Transverse colon (tissue), 4 donors: ENCODE results near the gene TTC21A. TPM values are rescaled to one million over a fixed set of nuclear protein-coding genes. Genes with fewer than 3 reads are reported as not detected.

Experiments
- DNase-seq: peaks from one replicate; pipeline ENCODE4 v3.0.0-alpha.2; 2019
- H3K27ac ChIP-seq, 4 donors: fragments of 200-600 bp; sonication (generic); 2 replicates each; pipeline ENCODE4 v1.5.1; 2016 to 2018; ENCODE audit warnings: inconsistent platforms in 4 of 4
- H3K27me3 ChIP-seq: fragments of 200-600 bp; sonication (generic); 2 replicates; pipeline ENCODE4 v1.5.1; 2017; ENCODE audit warnings: inconsistent platforms
- H3K36me3 ChIP-seq, 4 donors: fragments of 200-600 bp; sonication (generic); 2 replicates each; pipeline ENCODE4 v1.5.1; 2017 to 2019; ENCODE audit warnings: inconsistent platforms in 4 of 4
- H3K4me1 ChIP-seq, 4 donors: fragments of 200-600 bp; sonication (generic); 2 replicates each; pipeline ENCODE4 v1.5.1; 2017 to 2020; ENCODE audit warnings: inconsistent platforms in 4 of 4
- H3K4me3 ChIP-seq, 4 donors: fragments of 200-600 bp; sonication (generic); 1 replicate in 1 of 4; 2 replicates in 3 of 4; pipeline versions ENCODE4 v1.5.1 to v1.6.1; 2017 to 2019; ENCODE audit warnings: inconsistent platforms in 4 of 4
- H3K9me3 ChIP-seq, 2 donors: fragments of 200-600 bp; sonication (generic); 2 replicates each; pipeline ENCODE4 v1.5.1; 2017 to 2019; ENCODE audit warnings: inconsistent platforms in 2 of 2
- EP300 ChIP-seq: sonication (generic); formaldehyde crosslinking; IDR thresholded peaks from one replicate; pipeline ENCODE4 v1.6.1; 2017; ENCODE audit warnings: antibody characterized with exemption, low read depth
- POLR2A ChIP-seq: fragments of 450-650 bp; IDR thresholded peaks from one replicate; pipeline ENCODE4 v1.6.1; 2016; ENCODE audit warnings: antibody characterized with exemption, mild to moderate bottlenecking, moderate library complexity
- POLR2AphosphoS5 ChIP-seq, 3 donors: sonication (generic); formaldehyde crosslinking; IDR thresholded peaks; one replicate each; pipeline ENCODE4 v1.6.1; 2016; ENCODE audit warnings: antibody characterized with exemption in 3 of 3
- WGBS, 2 donors: methylation state at CpG; one replicate each; pipeline ENCODE4 v1.1.5; 2018; ENCODE audit warnings: low coverage in 1 of 2; 5-methylcytosine and 5-hydroxymethylcytosine counted together
- in situ Hi-C, 4 donors: fragments of 200-750 bp; cut with MboI; loops; one replicate each; pipeline versions ENCODE4 v1.15.0 to v1.15.1; 2017; ENCODE audit warnings: low sequenced_read_pairs in 3 of 4, low pct_ligation_motif_present in 1 of 4, low pct_unique_long_range_greater_than_20kb in 1 of 4
- intact Hi-C: fragments of 100-400 bp; cut with DNase I; formaldehyde crosslinking; loops from one replicate; pipeline ENCODE4 v1.15.1; 2023; ENCODE audit warnings: low total_unique reads
- total RNA-seq, 4 donors: library from RNA; depleted of rRNA; stranded (reverse); fragments of >200 nt; gene quantifications; one replicate each; pipeline ENCODE4 v1.1.0, GENCODE V29; 2016
- TF ChIP-seq, protein P1 (sequence below), 5 experiments: fragments of 200-600 bp in 3 of 5; fragments of 450-650 bp in 2 of 5; sonication (generic) in 3 of 5; IDR thresholded peaks; 1 replicate in 2 of 5; 2 replicates in 3 of 5; pipeline ENCODE4 v1.5.1; 2016 to 2017; ENCODE audit warnings: antibody characterized with exemption in 5 of 5, inconsistent platforms in 3 of 5, mild to moderate bottlenecking in 2 of 5, moderate library complexity in 1 of 5

Gene TTC21A
- total RNA-seq, 4 donors from 2014 or later = 6.8 to 101 (median 30.3) TPM

DNA sequence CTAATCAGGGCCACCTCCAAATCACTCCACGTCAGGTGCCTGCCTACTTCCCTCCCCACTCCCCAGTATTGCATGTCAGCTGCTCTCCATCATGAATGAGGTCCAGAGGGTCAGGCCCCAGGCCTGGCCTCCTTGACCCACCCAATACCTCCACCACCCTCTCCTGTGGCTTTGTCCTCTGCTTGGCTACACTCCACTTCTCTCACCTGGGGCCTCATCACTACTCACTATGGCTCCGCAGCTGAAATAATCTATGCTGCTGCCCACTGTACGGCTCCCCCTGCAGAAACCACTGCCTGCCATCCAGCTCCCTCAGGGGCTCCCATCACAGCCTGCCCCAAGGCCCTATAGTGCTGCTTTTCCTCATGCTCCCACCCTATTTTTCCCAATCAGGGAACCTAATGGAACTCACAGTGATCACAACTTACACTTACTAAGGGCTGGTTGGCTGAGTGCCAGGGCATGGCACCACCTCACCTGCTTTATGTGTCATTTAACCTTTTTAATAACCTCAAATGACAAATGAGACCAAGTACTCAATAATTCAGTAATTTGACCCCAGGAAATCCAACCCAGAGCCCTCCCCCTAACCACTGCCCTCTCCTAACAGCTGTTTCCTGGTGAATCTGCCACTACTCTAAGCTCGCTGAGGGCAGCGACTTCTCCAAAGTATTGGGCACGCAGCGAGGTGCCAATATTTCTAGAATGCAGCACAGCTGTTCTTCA is 2.4 kb upstream of the TTC21A start:
- intact Hi-C loops = loop anchor here (5.0 to 10.0 kb wide), 2 partner anchors 82 to 280 kb away; partner anchors contain the start of gene SLC25A38
- TF ChIP-seq EP300 (no peak), POLR2A (no peak), POLR2AphosphoS5 (IDR thresholded peaks at IDR 0.05) (no peak)
- TF ChIP-seq, protein P1, sequence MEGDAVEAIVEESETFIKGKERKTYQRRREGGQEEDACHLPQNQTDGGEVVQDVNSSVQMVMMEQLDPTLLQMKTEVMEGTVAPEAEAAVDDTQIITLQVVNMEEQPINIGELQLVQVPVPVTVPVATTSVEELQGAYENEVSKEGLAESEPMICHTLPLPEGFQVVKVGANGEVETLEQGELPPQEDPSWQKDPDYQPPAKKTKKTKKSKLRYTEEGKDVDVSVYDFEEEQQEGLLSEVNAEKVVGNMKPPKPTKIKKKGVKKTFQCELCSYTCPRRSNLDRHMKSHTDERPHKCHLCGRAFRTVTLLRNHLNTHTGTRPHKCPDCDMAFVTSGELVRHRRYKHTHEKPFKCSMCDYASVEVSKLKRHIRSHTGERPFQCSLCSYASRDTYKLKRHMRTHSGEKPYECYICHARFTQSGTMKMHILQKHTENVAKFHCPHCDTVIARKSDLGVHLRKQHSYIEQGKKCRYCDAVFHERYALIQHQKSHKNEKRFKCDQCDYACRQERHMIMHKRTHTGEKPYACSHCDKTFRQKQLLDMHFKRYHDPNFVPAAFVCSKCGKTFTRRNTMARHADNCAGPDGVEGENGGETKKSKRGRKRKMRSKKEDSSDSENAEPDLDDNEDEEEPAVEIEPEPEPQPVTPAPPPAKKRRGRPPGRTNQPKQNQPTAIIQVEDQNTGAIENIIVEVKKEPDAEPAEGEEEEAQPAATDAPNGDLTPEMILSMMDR (IDR thresholded peaks at IDR 0.05) = no peak
- H3K4me3 ChIP-seq = no peak overlapping the region
- H3K36me3 ChIP-seq = no peaks in the 10 kb centered on the region
- DNase-seq = no peak
- H3K27me3 ChIP-seq = no peaks in the 10 kb centered on the region
- WGBS, 2 donors = 86 to 88% methylated on average over 5 to 7 of the region's 7 CpGs
- peaks cover 25 to 49% (median 35%) of the 10 kb centered on the region in 4 donors for H3K4me1 ChIP-seq
- in situ Hi-C loops = no loop called here
- no peaks in the 10 kb centered on the region for H3K9me3 ChIP-seq
- H3K27ac ChIP-seq = no peak overlapping the region

DNA sequence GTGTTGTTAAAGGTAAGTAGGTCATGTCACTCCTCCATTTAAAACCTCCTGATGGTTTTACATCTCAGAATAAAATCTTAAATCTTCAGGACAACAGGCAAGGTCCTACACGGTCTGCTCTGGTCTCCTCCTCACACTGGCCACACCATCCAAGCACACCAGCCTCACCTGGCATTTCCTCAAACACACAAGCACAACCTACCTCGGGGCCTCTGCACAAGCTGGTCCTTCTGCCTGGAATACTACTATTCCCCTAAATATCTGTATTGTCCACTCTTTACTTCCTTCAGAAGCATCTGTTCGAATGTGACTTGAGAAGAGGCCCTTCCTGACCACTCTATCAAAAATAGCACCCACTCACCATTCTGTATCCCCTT is 1.8 kb upstream of the TTC21A start:
- no peak for TF ChIP-seq EP300
- TF ChIP-seq POLR2A = no peak
- no peak for TF ChIP-seq POLR2AphosphoS5 (IDR thresholded peaks at IDR 0.05)
- TF ChIP-seq, protein P1 (IDR thresholded peaks at IDR 0.05) = no peak
- Histone ChIP-seq H3K27ac (peak overlapping the region in 1 of 4 donors; percentile 97), H3K27me3 (no peaks in the 10 kb centered on the region), H3K9me3 (no peaks in the 10 kb centered on the region), H3K36me3 (no peaks in the 10 kb centered on the region), H3K4me3 (peak overlapping the region in 1 of 4 donors; percentile 73), H3K4me1 (peaks cover 25 to 49% (median 35%) of the 10 kb centered on the region in 4 donors)
- intact Hi-C loops (loop anchor here (5.0 to 10.0 kb wide), 2 partner anchors 82 to 279 kb away; partner anchors contain the start of gene SLC25A38), in situ Hi-C loops (no loop called here)
- 73 to 74% methylated on average over 1 to 3 of the region's 3 CpGs for WGBS, 2 donors
- DNase-seq = no peak

DNA sequence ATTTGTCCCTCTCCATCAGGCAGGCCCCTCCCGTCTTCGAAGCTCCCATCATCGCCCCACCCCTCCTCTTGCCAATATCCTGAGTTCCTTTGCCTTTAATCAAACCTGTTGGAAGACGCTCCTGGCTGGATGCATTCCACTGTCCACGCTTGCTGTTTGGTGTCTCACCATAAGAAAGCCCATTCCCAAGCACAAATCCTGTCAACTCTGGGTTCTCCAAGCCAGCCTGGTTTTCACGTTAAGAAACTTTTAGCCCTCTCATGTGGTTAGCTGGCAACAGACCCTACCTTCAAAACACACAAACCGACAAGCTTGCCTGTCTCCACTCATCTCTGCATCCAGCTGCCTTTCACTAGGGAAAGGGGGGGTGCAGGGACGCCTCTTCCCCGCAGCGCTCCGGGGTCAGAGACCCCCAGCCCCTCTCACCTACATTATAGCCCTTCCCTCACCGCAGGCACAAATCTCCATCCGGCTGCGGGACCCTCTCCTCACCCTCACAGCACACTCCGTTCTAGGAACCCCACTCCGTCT is 1.1 kb upstream of the TTC21A start:
- Histone ChIP-seq H3K36me3 (no peaks in the 10 kb centered on the region), H3K4me1 (peaks cover 25 to 46% (median 35%) of the 10 kb centered on the region in 4 donors), H3K4me3 (peak overlapping the region; percentile 73 to 95 (median 90)), H3K27ac (peak overlapping the region; percentile 96 to 99 (median 97)), H3K27me3 (no peaks in the 10 kb centered on the region), H3K9me3 (no peaks in the 10 kb centered on the region)
- TF ChIP-seq POLR2A = no peak
- no peak for TF ChIP-seq EP300
- TF ChIP-seq POLR2AphosphoS5 (IDR thresholded peaks at IDR 0.05) = no peak
- DNase-seq = no peak
- intact Hi-C loops (loop anchor here (5.0 to 10.0 kb wide), 2 partner anchors 81 to 278 kb away; partner anchors contain the start of gene SLC25A38), in situ Hi-C loops (no loop called here)
- WGBS, 2 donors = 17% methylated on average over 16 of the region's 16 CpGs; no CpG with 5 or more reads in 1 of the 2 donors

DNA sequence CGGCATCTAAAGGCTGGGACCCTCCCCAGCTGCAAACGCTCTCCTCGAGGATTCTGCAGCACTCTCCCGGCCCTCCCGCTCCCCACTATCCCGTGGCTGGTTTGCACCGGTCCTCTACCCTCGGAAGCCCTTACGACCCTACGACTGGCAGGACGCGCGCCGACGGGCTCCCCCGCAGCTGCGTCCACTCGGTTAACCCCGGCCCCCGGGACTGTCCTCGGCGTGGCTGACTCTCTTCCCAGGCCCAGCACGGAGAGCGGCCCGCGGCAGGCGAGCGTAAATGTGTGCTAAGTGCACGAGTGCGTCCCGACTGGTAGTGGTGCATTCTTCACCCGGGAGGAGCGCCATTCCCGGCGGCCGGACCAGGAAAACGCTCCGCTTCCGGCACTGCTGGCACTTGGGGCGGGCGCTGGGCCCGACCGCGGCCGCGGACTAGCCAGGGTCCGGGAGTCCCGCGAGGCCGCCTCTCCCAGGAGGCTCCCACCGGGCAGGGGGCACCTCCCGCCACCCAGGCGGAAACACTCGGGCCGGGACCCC is 561 bp upstream of the TTC21A start:
- WGBS, 2 donors = 0% methylated on average over 7 of the region's 55 CpGs; no CpG with 5 or more reads in 1 of the 2 donors
- Histone ChIP-seq H3K27me3 (no peaks in the 10 kb centered on the region), H3K9me3 (no peaks in the 10 kb centered on the region), H3K36me3 (no peaks in the 10 kb centered on the region), H3K27ac (peak overlapping the region; percentile 96 to 99 (median 97)), H3K4me1 (peaks cover 25 to 45% (median 35%) of the 10 kb centered on the region in 4 donors), H3K4me3 (peak overlapping the region; percentile 73 to 95 (median 90))
- no peak for TF ChIP-seq POLR2A
- peak in 1 of 3 donors; percentile 4 for TF ChIP-seq POLR2AphosphoS5 (IDR thresholded peaks at IDR 0.05)
- TF ChIP-seq, protein P1 (IDR thresholded peaks at IDR 0.05) = no peak
- TF ChIP-seq EP300 = no peak
- DNase-seq = peak; percentile 61
- intact Hi-C loops (loop anchor here (5.0 to 10.0 kb wide), 2 partner anchors 80 to 278 kb away; partner anchors contain the start of gene SLC25A38), in situ Hi-C loops (no loop called here)
